ENCODE data around the gene ASTN1.
"Not testable (repeated sequence)": the region's sequence is repeated elsewhere in the genome, so short reads cannot be mapped to it uniquely, and the experiment has no call there.

ASTN1 gene

GRCh38 chr1:177077006-177077405, 87.5 kb downstream of the ASTN1 start:
- TF ChIP-seq POLR2AphosphoS5 (IDR thresholded peaks at IDR 0.05; ENCODE audit: low read depth) (no peak), GABPA (IDR thresholded peaks at IDR 0.05; ENCODE audit: low read depth) (no peak), CTCF (IDR thresholded peaks at IDR 0.05; ENCODE audit: insufficient read depth, low read length) (no peak), SPI1 (IDR thresholded peaks at IDR 0.05; ENCODE audit: borderline replicate concordance, low read depth) (no peak), REST (IDR thresholded peaks at IDR 0.05; ENCODE audit: insufficient replicate concordance, low read depth) (no peak)
- H3K27ac ChIP-seq (replicated peaks), result no peak overlapping the region
- H3K4me3 ChIP-seq (replicated peaks; ENCODE audit: insufficient read depth, low read length), result no peak overlapping the region
- DNase-seq (ENCODE audit: low read depth in 1 of 2, low spot score in 1 of 2), result no peak
- no peaks in the 10 kb centered on the region for H3K27me3 ChIP-seq (ENCODE audit: insufficient read depth, poor library complexity, severe bottlenecking)

- H3K27ac ChIP-seq (replicated peaks); H3K27me3 ChIP-seq (ENCODE audit: insufficient read depth, poor library complexity, severe bottlenecking); H3K4me3 ChIP-seq (replicated peaks; ENCODE audit: insufficient read depth, low read length); DNase-seq (ENCODE audit: low read depth in 1 of 2, low spot score in 1 of 2): not testable (repeated sequence)
These were observed 89.7 kb downstream of the ASTN1 start for GRCh38 chr1:177074811-177075210.

GRCh38 chr1:177069490-177069889, 95.0 kb downstream of the ASTN1 start:
- no peak for DNase-seq (ENCODE audit: low read depth in 1 of 2, low spot score in 1 of 2)
- no peaks in the 10 kb centered on the region for H3K27me3 ChIP-seq (ENCODE audit: insufficient read depth, poor library complexity, severe bottlenecking)
- no peak overlapping the region for H3K27ac ChIP-seq (replicated peaks)
- no peak overlapping the region for H3K4me3 ChIP-seq (replicated peaks; ENCODE audit: insufficient read depth, low read length)
- TF ChIP-seq SPI1 (IDR thresholded peaks at IDR 0.05; ENCODE audit: borderline replicate concordance, low read depth) (no peak), POLR2AphosphoS5 (IDR thresholded peaks at IDR 0.05; ENCODE audit: low read depth) (no peak), REST (IDR thresholded peaks at IDR 0.05; ENCODE audit: insufficient replicate concordance, low read depth) (no peak), GABPA (IDR thresholded peaks at IDR 0.05; ENCODE audit: low read depth) (no peak), CTCF (IDR thresholded peaks at IDR 0.05; ENCODE audit: insufficient read depth, low read length) (no peak)

- no peaks in the 10 kb centered on the region for H3K27me3 ChIP-seq (ENCODE audit: insufficient read depth, poor library complexity, severe bottlenecking)
- no peak for DNase-seq (ENCODE audit: low read depth in 1 of 2, low spot score in 1 of 2)
- TF ChIP-seq CTCF (IDR thresholded peaks at IDR 0.05; ENCODE audit: insufficient read depth, low read length) (no peak), POLR2AphosphoS5 (IDR thresholded peaks at IDR 0.05; ENCODE audit: low read depth) (no peak)
These were observed 96.6 kb downstream of the ASTN1 start for GRCh38 chr1:177067752-177068410.

More at GRCh38 chr1:177067752-177068410, 96.6 kb downstream of the ASTN1 start:
- H3K27ac ChIP-seq (replicated peaks), result no peak overlapping the region
- H3K4me3 ChIP-seq (replicated peaks; ENCODE audit: insufficient read depth, low read length), result no peak overlapping the region

Data from HL-60 (cell line).